Measurements from ENCODE around the gene LRMDA.

The LRMDA gene

GRCh38 chr10:76190634-76191270, 759.3 kb downstream of the LRMDA start:
- H3K27me3 ChIP-seq (ENCODE audit: control insufficient read depth, insufficient read depth, low read length): 0 out of 2 replicates have a peak, but pooled peaks cover 1% of the 10 kb centered on the region
- no peak for DNase-seq (ENCODE audit: low read depth, low spot score)
- no peaks in the 10 kb centered on the region for H3K4me1 ChIP-seq (ENCODE audit: control insufficient read depth, insufficient read depth, low read length)
- H3K4me3 ChIP-seq (ENCODE audit: low read length): no peak overlapping the region
- H3K9me3 ChIP-seq (ENCODE audit: control insufficient read depth, insufficient read depth, low read length): no peaks in the 10 kb centered on the region
- H3K27ac ChIP-seq (ENCODE audit: low read length): no peak overlapping the region
- H3K36me3 ChIP-seq (ENCODE audit: control insufficient read depth, insufficient read depth, low read length): no peaks in the 10 kb centered on the region
- no CpG with 5 or more reads among the region's 8 CpGs for WGBS (ENCODE audit: insufficient coverage, insufficient read length)

DNA sequence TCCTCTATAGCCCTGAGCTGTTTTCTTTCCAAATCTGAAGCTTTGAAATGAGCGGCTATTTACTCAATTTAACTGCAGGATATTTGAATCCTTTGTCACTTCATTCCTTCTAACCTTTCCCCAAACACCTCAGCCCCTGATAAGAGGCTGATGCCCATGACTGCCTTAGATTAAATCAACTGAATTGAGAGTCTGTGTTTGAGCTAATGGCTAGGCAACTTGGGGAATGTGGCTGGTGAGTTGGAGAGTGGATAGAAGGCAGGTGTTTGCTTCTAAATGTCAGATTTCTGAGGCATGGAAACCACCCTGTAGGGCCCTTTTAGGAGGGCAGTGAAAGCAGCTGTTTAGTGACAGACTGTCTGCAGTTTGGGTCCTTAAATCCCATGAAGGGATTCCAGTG, 759.9 kb downstream of the LRMDA start:
- Histone ChIP-seq H3K9me3 (ENCODE audit: control insufficient read depth, insufficient read depth, low read length) (no peaks in the 10 kb centered on the region), H3K4me3 (ENCODE audit: low read length) (no peak overlapping the region), H3K36me3 (ENCODE audit: control insufficient read depth, insufficient read depth, low read length) (no peaks in the 10 kb centered on the region), H3K27ac (ENCODE audit: low read length) (no peak overlapping the region), H3K27me3 (ENCODE audit: control insufficient read depth, insufficient read depth, low read length) (0 out of 2 replicates have a peak, but pooled peaks cover 1% of the 10 kb centered on the region), H3K4me1 (ENCODE audit: control insufficient read depth, insufficient read depth, low read length) (no peaks in the 10 kb centered on the region)
- WGBS (ENCODE audit: insufficient coverage, insufficient read length): no CpG with 5 or more reads among the region's 1 CpG
- no peak for DNase-seq (ENCODE audit: low read depth, low spot score)

DNA sequence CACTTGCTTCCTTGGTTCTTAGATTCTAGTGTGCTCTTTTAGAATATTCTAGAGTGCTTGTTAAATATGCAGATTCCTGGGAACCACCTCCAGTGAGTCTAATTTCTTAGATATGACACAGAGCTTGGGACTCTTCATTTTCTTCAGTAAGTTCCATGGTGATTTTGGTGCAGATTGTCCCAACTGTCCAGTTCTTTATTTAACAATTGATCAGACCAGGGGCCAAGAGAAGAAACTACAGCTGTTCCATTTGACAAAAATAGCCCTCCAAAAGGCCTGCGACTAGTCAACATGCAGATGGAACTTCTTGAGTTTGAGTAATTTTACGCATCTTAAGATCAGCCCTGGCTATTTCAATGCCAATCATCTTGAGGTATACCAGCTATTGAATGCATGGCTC, 760.7 kb downstream of the LRMDA start:
- H3K4me3 ChIP-seq (ENCODE audit: low read length): no peak overlapping the region
- no CpG with 5 or more reads among the region's 2 CpGs for WGBS (ENCODE audit: insufficient coverage, insufficient read length)
- no peaks in the 10 kb centered on the region for H3K4me1 ChIP-seq (ENCODE audit: control insufficient read depth, insufficient read depth, low read length)
- H3K9me3 ChIP-seq (ENCODE audit: control insufficient read depth, insufficient read depth, low read length): no peaks in the 10 kb centered on the region
- no peak overlapping the region for H3K27ac ChIP-seq (ENCODE audit: low read length)
- DNase-seq (ENCODE audit: low read depth, low spot score): no peak
- H3K36me3 ChIP-seq (ENCODE audit: control insufficient read depth, insufficient read depth, low read length): no peaks in the 10 kb centered on the region
- H3K27me3 ChIP-seq (ENCODE audit: control insufficient read depth, insufficient read depth, low read length): 0 out of 2 replicates have a peak, but pooled peaks cover 1% of the 10 kb centered on the region

GRCh38 chr10:76192694-76193320, 761.4 kb downstream of the LRMDA start:
- no CpG with 5 or more reads among the region's 7 CpGs for WGBS (ENCODE audit: insufficient coverage, insufficient read length)
- Histone ChIP-seq H3K4me3 (ENCODE audit: low read length) (no peak overlapping the region), H3K36me3 (ENCODE audit: control insufficient read depth, insufficient read depth, low read length) (no peaks in the 10 kb centered on the region), H3K9me3 (ENCODE audit: control insufficient read depth, insufficient read depth, low read length) (no peaks in the 10 kb centered on the region), H3K4me1 (ENCODE audit: control insufficient read depth, insufficient read depth, low read length) (no peaks in the 10 kb centered on the region), H3K27ac (ENCODE audit: low read length) (no peak overlapping the region), H3K27me3 (ENCODE audit: control insufficient read depth, insufficient read depth, low read length) (0 out of 2 replicates have a peak, but pooled peaks cover 1% of the 10 kb centered on the region)
- no peak for DNase-seq (ENCODE audit: low read depth, low spot score)

DNA sequence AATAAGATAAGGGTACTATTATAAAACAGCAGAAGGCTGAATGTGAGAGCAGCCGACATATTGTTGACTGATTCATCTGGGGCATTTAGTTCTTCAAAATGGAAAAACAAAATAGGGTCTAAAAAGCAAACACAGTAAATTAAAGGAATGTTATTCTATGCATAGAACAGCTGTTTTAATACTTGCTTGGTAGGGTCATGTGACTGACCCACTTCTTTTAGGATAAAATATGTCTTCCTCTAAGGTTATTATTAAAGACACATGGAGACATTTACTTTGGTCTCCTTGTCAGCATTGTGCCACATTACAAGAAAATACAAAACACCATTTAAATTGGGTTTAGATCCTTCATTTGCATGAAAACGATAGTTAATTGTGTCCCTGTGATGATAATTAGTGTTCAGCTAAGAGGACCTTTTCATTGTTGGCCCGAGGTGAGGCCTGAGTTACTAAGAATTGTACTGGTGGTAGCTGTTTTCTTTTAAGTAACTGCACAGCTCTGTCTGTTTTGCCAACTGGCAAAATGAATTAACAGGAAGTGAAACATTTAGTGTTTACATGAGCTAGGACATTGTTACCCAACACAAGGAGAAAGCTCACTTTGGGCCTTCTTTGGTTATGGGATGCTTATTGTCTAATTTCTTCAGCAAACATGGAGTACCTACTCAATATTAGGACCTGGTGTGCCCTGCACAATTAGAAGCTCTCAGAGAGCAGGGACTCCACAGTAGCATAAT, 764.4 kb downstream of the LRMDA start:
- no peak overlapping the region for H3K4me3 ChIP-seq (ENCODE audit: low read length)
- H3K27ac ChIP-seq (ENCODE audit: low read length): no peak overlapping the region
- no peaks in the 10 kb centered on the region for H3K4me1 ChIP-seq (ENCODE audit: control insufficient read depth, insufficient read depth, low read length)
- H3K36me3 ChIP-seq (ENCODE audit: control insufficient read depth, insufficient read depth, low read length): no peaks in the 10 kb centered on the region
- H3K9me3 ChIP-seq (ENCODE audit: control insufficient read depth, insufficient read depth, low read length): no peaks in the 10 kb centered on the region
- WGBS (ENCODE audit: insufficient coverage, insufficient read length): no CpG with 5 or more reads among the region's 3 CpGs
- DNase-seq (ENCODE audit: low read depth, low spot score): no peak
- H3K27me3 ChIP-seq (ENCODE audit: control insufficient read depth, insufficient read depth, low read length): no peaks in the 10 kb centered on the region

DNA sequence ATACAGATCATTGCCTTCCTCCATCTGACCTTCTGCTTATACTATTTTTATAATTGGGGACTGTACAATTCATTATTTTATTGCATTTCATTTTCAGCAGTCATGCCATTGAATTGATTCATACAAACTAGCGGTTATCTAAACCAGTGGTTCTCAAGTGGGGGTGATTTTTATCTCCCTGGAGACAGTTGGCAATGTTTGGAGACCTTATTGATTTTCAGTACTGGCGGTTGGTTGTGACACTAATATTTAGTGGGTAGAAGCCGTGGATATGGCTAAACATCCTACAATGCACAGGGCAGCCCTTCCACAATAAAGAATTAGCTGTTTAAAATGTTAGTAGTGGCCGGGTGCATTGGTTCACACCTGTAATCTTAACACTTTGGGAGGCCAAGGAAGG, 765.9 kb downstream of the LRMDA start:
- WGBS (ENCODE audit: insufficient coverage, insufficient read length): no CpG with 5 or more reads among the region's 4 CpGs
- Histone ChIP-seq H3K4me3 (ENCODE audit: low read length) (no peak overlapping the region), H3K4me1 (ENCODE audit: control insufficient read depth, insufficient read depth, low read length) (no peaks in the 10 kb centered on the region), H3K36me3 (ENCODE audit: control insufficient read depth, insufficient read depth, low read length) (no peaks in the 10 kb centered on the region), H3K9me3 (ENCODE audit: control insufficient read depth, insufficient read depth, low read length) (no peaks in the 10 kb centered on the region), H3K27ac (ENCODE audit: low read length) (no peak overlapping the region), H3K27me3 (ENCODE audit: control insufficient read depth, insufficient read depth, low read length) (no peaks in the 10 kb centered on the region)
- no peak for DNase-seq (ENCODE audit: low read depth, low spot score)

DNA sequence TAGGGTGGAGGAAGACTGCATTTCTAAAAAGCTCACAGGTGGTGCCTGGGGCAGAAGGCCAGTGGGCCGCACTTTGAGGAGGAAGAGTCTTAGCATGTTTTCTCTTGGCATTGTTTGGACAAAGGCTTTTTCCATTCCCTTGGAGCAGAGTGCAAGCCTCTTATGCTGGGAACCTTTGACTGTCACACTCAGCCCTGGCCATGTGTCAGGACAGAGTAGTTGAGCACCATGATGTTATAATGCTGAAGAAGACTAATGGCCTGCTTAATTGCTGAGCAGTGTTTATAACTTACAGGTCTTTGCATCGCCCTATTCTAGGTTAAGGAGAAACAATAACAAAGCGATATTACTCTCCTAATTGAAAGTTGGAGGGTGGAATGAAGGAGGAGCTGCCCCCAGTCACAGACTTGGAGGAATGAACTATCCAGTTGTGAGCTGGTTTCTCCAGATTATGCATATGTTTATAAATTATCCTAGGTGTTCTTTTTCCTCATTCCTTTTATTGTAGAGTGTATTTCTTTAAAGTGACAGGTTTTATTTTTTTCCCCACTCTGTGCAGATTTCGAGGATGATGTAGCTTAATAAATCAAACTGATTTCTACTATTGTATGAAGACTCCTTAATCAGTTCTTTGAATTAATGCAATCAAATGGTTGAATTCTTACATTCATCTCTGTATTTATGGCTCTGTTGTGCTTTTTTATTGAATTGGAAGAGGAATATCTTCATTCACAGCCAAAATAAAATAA, 767.0 kb downstream of the LRMDA start:
- DNase-seq (ENCODE audit: low read depth, low spot score): no peak
- no peaks in the 10 kb centered on the region for H3K9me3 ChIP-seq (ENCODE audit: control insufficient read depth, insufficient read depth, low read length)
- H3K4me1 ChIP-seq (ENCODE audit: control insufficient read depth, insufficient read depth, low read length): no peaks in the 10 kb centered on the region
- H3K27me3 ChIP-seq (ENCODE audit: control insufficient read depth, insufficient read depth, low read length): no peaks in the 10 kb centered on the region
- no CpG with 5 or more reads among the region's 4 CpGs for WGBS (ENCODE audit: insufficient coverage, insufficient read length)
- no peaks in the 10 kb centered on the region for H3K36me3 ChIP-seq (ENCODE audit: control insufficient read depth, insufficient read depth, low read length)
- H3K27ac ChIP-seq (ENCODE audit: low read length): no peak overlapping the region
- no peak overlapping the region for H3K4me3 ChIP-seq (ENCODE audit: low read length)

DNA sequence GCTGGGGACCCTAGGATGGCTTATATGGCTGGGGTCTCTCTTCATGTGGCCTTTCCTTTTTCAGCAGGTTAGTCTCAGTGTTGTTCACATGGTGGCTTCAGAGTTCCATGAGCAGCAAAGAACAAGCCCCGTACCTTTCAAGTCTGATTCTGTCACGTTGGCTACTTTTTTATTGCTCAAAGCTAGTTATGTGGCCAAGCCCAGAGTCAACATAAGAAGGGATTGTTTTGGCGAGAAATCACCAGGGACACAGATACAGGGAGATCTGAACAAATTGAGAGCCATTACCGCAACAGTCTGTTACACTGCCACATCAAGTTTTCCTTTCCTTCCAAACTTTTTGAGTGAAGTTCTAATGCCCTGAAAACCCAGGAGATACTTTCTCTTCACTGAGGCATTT, 770.5 kb downstream of the LRMDA start:
- DNase-seq (ENCODE audit: low read depth, low spot score): no peak
- H3K27me3 ChIP-seq (ENCODE audit: control insufficient read depth, insufficient read depth, low read length): no peaks in the 10 kb centered on the region
- H3K4me1 ChIP-seq (ENCODE audit: control insufficient read depth, insufficient read depth, low read length): no peaks in the 10 kb centered on the region
- H3K9me3 ChIP-seq (ENCODE audit: control insufficient read depth, insufficient read depth, low read length): no peaks in the 10 kb centered on the region
- no peak overlapping the region for H3K4me3 ChIP-seq (ENCODE audit: low read length)
- WGBS (ENCODE audit: insufficient coverage, insufficient read length): no CpG with 5 or more reads among the region's 4 CpGs
- no peaks in the 10 kb centered on the region for H3K36me3 ChIP-seq (ENCODE audit: control insufficient read depth, insufficient read depth, low read length)
- H3K27ac ChIP-seq (ENCODE audit: low read length): no peak overlapping the region

DNA sequence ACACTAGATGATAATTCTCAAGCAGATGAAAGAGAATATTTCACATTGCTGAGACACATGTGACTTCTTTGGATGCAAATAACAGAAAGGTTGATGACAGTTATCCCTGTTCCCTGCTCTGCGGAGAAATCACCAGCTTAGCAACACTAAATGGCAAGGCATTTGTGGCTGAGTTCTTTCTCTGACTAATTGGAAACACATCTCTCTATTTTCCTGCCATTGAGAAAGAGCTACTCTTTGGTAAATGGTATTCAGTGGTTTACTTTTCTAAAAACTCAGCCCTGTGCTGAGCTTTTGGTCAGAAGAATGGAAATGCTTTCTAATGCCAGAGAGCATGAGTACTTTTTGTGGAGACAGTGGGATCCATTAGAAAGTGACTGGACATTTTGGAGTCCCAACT, 771.4 kb downstream of the LRMDA start:
- DNase-seq (ENCODE audit: low read depth, low spot score): no peak

DNA sequence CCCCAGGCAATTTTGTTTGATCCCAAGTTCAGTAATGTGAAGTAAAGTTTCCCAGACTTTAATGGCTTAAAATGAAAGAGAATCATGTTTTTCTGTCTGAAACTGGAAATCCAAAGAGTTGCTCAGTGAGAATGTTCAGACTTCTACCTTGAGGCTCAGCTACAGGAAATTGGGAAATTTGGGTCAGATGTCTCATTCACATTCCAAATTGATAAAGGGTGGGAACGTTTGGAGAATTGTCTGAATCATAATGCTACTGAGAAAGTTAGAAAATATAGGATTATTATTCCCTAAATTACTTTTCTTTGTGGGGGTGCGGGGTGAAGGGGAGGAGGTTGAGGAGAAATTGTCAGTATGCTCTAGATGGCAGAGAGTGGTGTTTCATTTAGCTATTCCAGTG, 773.9 kb downstream of the LRMDA start:
- Histone ChIP-seq H3K27ac (ENCODE audit: low read length) (no peak overlapping the region), H3K9me3 (ENCODE audit: control insufficient read depth, insufficient read depth, low read length) (no peaks in the 10 kb centered on the region), H3K27me3 (ENCODE audit: control insufficient read depth, insufficient read depth, low read length) (no peaks in the 10 kb centered on the region), H3K4me1 (ENCODE audit: control insufficient read depth, insufficient read depth, low read length) (no peaks in the 10 kb centered on the region), H3K36me3 (ENCODE audit: control insufficient read depth, insufficient read depth, low read length) (no peaks in the 10 kb centered on the region), H3K4me3 (ENCODE audit: low read length) (no peak overlapping the region)
- no peak for DNase-seq (ENCODE audit: low read depth, low spot score)
- WGBS (ENCODE audit: insufficient coverage, insufficient read length): no CpG with 5 or more reads among the region's 2 CpGs

More for the DNA sequence above, 771.4 kb downstream of the LRMDA start:
- no peaks in the 10 kb centered on the region for H3K9me3 ChIP-seq (ENCODE audit: control insufficient read depth, insufficient read depth, low read length)
- H3K27me3 ChIP-seq (ENCODE audit: control insufficient read depth, insufficient read depth, low read length): no peaks in the 10 kb centered on the region
- no peaks in the 10 kb centered on the region for H3K36me3 ChIP-seq (ENCODE audit: control insufficient read depth, insufficient read depth, low read length)
- no CpG with 5 or more reads among the region's 1 CpG for WGBS (ENCODE audit: insufficient coverage, insufficient read length)
- H3K4me3 ChIP-seq (ENCODE audit: low read length): no peak overlapping the region
- H3K4me1 ChIP-seq (ENCODE audit: control insufficient read depth, insufficient read depth, low read length): no peaks in the 10 kb centered on the region
- no peak overlapping the region for H3K27ac ChIP-seq (ENCODE audit: low read length)

All from iPS DF 6.9 (cell line).